GM10266 (cell line): ENCODE results near the gene WDR17.
"Not testable (repeated sequence)": the region's sequence is repeated elsewhere in the genome, so short reads cannot be mapped to it uniquely, and the experiment has no call there.

ENCODE experiments used
- DNase-seq: peaks from one replicate; pipeline ENCODE4 v3.0.0; 2012; ENCODE audit errors: extremely low spot score
- TF ChIP-seq, protein P1 (sequence below): IDR thresholded peaks from 2 replicates; pipeline ENCODE4 v1.5.1; 2012; ENCODE audit warnings: mild to moderate bottlenecking, low read depth; ENCODE audit not compliant: control insufficient read depth, insufficient read depth; ENCODE audit errors: missing control alignments

Gene WDR17

DNA sequence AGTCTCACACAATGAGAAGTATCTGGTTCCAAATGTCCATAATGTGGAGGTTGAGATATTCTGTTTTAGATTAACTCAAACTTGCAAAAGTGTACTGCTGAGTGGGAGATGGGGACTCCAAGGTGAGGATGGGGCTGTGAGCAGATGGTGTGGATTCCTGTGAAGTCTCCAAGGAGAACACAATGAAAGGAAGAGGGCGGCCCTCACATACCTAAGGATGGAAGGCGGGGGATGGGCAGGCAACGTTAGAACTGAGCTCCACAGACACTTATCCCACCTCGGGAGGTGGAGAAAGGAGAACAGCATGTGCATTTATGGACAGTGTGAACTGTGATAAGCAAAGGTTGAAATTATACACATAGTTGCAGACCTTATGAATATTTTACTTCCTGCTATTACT, 139.7 kb downstream of the WDR17 start:
- TF ChIP-seq, protein P1, sequence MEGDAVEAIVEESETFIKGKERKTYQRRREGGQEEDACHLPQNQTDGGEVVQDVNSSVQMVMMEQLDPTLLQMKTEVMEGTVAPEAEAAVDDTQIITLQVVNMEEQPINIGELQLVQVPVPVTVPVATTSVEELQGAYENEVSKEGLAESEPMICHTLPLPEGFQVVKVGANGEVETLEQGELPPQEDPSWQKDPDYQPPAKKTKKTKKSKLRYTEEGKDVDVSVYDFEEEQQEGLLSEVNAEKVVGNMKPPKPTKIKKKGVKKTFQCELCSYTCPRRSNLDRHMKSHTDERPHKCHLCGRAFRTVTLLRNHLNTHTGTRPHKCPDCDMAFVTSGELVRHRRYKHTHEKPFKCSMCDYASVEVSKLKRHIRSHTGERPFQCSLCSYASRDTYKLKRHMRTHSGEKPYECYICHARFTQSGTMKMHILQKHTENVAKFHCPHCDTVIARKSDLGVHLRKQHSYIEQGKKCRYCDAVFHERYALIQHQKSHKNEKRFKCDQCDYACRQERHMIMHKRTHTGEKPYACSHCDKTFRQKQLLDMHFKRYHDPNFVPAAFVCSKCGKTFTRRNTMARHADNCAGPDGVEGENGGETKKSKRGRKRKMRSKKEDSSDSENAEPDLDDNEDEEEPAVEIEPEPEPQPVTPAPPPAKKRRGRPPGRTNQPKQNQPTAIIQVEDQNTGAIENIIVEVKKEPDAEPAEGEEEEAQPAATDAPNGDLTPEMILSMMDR: no peak
- no peak for DNase-seq

DNA sequence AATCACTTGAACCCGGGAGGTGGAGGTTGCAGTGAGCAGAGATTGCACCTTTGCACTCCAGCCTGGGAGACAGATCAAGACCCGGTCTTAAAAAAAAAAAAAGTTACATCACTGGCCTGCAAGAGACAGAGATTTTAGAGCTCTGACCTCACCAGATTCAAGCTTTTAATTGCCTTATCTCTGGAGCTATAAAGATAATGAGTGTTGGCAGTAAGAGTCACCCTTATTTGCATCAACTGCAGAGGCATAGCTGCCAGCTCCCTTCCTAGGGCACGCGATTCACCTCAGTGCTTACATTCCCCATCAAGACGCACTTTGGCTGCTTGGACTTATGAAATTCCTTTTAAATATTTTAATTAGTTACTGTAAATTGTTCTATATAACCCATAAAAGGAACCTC, 142.2 kb downstream of the WDR17 start:
- TF ChIP-seq, protein P1: no peak
- no peak for DNase-seq

DNA sequence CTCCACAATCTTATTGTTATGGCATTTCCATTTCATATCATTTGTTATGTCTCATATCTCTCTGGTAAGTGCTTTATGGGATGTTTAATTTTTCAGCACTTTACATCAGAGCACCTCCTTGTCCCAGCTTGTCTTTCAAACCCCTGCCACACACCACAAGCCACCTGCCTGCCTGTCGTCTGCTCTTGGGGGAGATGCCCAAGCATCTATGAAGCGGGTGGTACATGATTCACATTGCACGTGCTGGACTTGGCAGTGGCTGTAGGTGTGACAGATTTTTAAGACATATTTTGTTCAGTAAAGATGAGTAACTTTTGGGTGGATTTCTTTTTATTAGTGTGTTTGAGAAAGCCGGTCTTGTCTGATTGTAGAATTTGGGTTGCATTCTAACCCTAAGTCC, 143.9 kb downstream of the WDR17 start:
- TF ChIP-seq, protein P1: no peak
- no peak for DNase-seq

DNA sequence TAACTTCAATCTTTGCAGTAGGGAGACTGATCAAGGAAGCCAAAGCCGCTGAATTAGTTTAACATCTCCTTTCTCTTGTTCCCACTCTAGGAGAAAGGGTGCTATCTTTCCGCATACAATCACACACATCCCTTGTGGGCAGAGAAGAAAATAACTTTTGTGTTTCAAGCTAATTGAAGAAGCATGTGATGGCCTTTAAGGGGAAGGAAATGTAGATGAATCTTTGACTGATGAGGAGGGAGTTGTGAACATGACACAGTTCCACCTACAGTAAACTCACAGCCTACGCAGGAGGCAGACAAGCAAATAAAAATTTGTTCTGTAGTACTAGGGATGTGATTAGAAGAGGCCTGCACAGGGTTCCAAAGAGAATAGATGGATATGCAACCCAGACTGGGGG, 144.5 kb downstream of the WDR17 start:
- DNase-seq: no peak
- TF ChIP-seq, protein P1: no peak

DNA sequence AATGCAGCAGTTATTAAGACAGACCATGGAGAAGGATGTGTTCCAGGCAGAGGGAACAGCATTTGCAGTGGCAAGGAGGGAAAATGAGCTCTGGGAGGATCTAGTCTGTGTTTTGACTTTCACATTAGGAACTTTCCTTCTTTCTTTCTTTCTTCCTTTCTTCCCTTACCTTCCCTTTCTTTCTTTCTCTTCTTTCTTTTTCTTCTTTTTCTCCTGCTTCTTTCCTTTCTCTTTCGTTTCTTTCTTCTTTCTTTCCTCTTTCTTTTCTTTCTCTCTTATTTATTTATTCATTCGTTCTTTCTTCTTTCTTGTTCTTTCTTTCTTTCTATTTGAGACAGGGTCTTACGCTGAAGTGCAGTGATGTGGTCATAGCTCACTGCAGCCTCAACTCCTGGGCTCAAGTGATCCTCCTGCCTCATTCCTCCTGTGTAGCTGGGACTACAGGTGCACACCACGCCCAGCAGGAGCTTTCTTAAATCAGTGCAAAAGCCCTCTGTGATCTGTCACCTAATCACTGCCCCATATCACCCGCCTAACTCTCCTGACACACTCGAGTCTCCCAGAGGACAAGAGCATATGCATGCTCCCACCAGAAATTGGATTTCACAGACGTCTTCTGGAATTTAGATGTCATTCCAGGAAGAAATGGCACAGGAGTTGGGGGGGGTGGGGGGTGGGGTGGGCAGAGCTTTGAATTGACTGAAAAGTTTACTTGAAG, 145.1 kb downstream of the WDR17 start:
- no peak for DNase-seq
- TF ChIP-seq, protein P1: no peak

DNA sequence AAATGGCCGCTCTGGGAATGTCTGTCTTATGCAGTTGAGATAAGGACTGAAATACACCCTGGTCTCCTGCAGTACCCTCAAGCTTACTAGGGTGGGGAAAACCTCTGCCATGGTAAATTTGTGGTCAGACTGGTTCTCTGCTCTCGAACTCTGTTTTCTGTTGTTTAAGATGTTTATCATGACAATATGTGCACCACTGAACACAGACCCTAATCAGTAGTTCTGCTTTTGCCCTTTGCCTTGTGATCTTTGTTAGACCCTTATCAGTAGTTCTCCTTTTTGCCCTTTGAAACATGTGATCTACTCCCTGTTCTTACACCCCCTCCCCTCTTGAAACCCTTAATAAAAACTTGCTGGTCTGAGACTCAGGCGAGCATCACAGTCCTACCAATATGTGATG, 146.7 kb downstream of the WDR17 start:
- not testable (repeated sequence) for DNase-seq

DNA sequence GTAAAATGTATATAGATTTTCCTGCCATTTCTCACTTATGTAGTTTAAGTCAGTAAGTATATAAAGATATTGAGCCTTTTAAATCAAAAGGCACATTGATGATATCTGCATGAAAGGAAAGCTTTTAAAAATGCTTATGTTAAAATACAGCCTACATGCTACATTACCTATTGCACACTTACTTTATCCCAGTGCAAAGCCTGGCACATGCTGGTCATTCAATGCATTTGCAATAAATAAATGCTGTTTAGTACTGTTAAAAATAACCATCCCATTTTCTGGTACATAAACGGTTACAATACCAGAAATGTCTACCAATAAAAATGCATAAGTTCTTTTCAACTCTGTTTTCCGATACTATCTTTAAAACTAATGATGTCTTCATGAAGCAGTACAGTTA, 151.9 kb downstream of the WDR17 start:
- TF ChIP-seq, protein P1: no peak
- no peak for DNase-seq

DNA sequence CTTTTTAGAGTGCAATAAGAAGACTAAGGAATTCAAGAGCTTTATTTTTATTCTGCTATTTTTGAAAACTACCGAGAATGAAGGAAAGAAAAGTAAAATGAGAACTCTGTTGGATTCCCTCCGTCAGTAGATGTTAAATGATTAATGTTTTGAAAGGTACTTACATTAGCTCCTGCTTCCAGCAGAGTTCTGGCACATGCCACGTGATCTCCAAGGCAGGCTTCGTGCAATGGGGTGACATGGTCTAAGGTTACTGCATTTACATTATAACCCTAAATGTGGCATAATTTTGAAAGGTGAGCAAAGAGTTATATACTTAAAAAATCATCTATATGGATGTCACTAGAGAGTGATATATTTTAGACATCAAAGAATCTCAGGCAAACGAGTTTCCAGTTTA, 156.5 kb downstream of the WDR17 start:
- DNase-seq: no peak
- TF ChIP-seq, protein P1: no peak
